ENCODE data around the gene RLN2.
"Not testable (repeated sequence)": the region's sequence is repeated elsewhere in the genome, so short reads cannot be mapped to it uniquely, and the experiment has no call there.

The RLN2 gene

GRCh38 chr9:5303840-5304795 is at the start of gene RLN2:
TSS of gene RLN2 (minus strand) at chr9:5304716. CDS start at chr9:5304580, 136 bp downstream.
- not testable (repeated sequence) for DNase-seq (ENCODE audit: low read depth)

- DNase-seq (ENCODE audit: low read depth), result no peak
Measured at GRCh38 chr9:5354184-5354583, 49.7 kb upstream of the RLN2 start.

DNA sequence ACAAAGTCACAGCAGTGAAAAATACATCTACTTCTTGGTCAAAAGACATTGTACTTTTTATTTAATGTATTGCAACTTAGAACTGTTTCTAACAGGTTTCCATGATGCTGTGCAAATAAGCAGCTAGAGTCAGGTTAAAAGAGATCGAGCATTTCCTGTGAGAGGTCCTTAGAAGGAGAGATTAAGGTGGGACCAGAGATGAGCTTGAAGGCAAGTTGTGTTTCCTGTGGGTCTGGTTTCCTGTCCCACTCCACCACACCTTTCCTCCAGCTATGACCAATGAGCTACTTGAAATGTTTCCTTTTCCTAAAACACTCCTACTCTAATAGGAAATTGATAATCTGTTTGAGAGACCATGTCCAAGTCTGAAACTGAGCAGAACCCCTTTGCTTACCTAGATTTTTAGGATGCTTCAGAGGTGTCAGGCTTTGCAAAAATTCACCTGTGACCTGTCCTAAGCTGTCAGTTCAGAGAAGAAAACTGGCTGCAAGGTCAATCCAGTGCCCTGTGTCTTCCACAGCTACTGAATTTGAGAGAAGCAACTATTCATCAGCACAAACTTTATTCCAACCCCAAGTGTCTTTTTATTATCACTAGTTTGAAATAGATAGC is 48.2 kb upstream of the RLN2 start:
- DNase-seq (ENCODE audit: low read depth), result no peak

DNA sequence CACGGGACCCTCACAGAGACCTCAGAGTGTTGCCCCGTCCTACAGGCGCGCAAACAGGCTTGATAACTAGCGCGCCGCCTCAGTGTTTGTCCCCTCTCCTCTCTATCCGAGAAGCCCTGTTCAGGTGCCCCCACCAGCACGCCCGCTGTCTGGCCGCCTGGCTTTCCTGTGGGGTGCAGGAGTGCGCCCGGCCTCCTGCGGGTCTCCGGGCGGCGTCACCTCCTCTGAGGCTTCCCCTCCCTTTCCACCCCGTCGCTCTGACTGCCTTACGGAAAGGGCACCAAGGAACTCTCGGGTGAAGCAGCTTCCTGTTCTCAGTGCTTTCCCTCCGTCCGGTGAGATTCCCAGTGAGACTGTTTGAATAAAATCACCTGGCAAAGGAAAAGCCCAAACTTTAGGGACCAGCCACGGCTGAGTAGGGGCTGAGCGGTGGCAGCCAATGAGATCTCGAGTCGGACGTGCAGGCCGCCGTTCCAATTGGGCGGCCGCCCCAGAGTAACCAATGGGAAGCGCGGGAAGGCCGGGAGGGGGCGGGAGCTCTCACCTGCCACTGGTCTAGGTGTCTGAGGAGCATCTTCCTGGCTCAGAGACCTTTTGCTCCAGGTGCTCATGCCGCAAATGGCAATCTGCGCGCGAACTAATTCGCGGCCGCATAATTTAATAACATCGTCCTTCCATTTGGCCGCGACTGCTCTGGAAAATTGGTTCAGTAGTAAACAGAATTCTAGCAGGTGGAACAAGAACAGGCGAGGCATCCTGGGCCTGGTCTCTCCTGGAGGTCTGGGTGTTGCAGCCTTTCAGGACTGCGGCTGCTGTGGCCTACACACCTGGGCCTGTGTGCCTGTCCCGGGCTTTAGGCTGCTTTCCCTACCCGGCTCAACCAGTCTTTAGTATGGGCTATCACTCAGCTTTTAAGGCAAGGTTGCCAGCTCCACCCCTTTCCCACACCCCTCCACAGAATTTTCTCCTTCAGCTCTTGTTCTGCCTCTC is 34.8 kb upstream of the RLN2 start, which contains the start of gene RLN1:
Gene RLN1 (minus strand): TSS at position 885 of the 990 bp plus-strand sequence. CDS start 130 bp downstream, at position 755.
- not testable (repeated sequence) for DNase-seq (ENCODE audit: low read depth)

DNA sequence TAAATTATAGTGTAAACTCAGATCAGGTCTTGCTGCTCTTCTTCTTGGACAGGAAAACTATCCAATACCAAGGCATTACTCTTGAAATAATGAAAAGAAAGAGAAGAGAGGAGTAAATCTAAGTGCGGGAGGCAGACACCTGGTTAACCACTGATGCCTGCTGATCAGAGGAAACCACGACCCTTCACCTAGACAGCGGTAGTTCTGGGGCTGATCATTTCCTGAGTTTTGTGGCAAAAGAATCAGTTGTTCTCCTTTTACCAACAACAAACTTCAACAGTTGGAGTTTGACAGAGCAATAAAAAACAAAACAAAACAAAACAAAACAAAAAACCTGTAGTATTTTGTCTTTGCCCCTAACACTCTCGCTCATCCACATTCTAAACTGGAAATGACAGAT is 32.2 kb upstream of the RLN2 start:
- DNase-seq (ENCODE audit: low read depth), result no peak

- DNase-seq (ENCODE audit: low read depth), result not testable (repeated sequence)
Measured at GRCh38 chr9:5331276-5331675, 26.8 kb upstream of the RLN2 start.

GRCh38 chr9:5326893-5327548 is 22.5 kb upstream of the RLN2 start:
- no peak for DNase-seq (ENCODE audit: low read depth)

- DNase-seq (ENCODE audit: low read depth), result no peak
Measured at GRCh38 chr9:5326187-5326586, 21.7 kb upstream of the RLN2 start.

DNA sequence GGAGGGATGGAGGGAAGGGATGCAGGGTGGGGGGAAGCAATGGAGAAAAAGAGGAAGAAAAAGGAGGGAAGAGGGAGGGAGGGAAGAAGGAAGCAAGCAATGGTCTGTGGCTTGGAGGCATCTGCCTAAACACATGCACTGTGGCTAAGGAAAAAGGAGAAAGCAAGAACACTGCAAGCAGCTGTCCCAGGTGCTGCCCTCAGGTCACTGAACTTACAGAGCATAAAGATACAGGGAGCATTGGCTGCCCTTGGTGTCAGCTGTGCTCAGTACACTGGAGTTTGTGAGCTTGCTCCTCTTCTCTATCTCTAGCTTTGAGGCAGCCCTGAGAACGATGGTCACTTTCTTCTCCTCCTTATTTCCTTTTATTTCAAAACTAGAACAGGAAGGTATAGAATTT is 17.1 kb upstream of the RLN2 start:
- DNase-seq (ENCODE audit: low read depth), result not testable (repeated sequence)

DNA sequence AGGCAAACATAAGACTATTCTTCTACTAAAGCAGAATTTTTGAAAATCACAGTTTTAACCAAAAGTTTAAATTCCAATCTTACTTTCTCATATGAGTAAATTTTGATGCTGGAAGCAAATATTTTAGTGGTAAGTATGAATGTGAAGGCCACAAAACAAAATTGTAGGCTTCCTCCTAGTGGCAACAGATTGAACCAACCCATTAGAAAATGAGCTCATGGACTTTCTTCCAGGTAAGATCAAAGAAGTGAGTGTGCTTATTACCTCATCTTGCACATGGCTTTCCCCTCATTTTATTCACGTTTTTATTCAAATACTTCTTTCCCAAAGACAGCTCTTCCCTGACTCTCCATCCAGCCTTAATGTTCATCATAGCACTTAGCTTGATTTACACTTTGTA is 16.5 kb upstream of the RLN2 start:
- DNase-seq (ENCODE audit: low read depth), result no peak

GRCh38 chr9:5316406-5316805 is 11.9 kb upstream of the RLN2 start:
- not testable (repeated sequence) for DNase-seq (ENCODE audit: low read depth)

GRCh38 chr9:5315187-5315923 is 10.8 kb upstream of the RLN2 start:
- no peak for DNase-seq (ENCODE audit: low read depth)

- DNase-seq (ENCODE audit: low read depth), result no peak
Measured at GRCh38 chr9:5310851-5311250, 6.3 kb upstream of the RLN2 start.

DNA sequence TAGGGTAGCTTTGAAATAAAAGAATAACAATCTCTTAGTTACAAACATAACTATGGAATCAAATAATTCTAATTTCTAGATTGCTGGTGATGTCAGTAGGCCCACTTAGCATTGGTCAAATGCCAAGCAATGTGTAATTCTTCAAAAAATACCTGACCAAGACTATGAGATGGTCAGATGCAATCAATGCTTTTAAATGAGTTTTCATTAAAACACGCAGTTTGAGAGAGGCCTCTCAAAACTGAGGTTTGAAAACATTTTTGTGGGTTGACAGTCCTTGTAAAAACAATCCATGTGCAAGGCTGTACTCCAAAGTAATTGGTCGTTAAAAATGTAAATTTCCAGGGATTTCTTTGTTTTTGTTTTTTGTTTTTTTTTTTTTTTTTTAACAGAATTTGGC is 1.2 kb upstream of the RLN2 start:
- no peak for DNase-seq (ENCODE audit: low read depth)

- no peak for DNase-seq (ENCODE audit: low read depth)
Measured at GRCh38 chr9:5301544-5301943, 3.0 kb downstream of the RLN2 start.

GRCh38 chr9:5292141-5292540 is 12.4 kb downstream of the RLN2 start:
- no peak for DNase-seq (ENCODE audit: low read depth)

GRCh38 chr9:5288591-5288990 is 15.9 kb downstream of the RLN2 start:
- DNase-seq (ENCODE audit: low read depth), result no peak

DNA sequence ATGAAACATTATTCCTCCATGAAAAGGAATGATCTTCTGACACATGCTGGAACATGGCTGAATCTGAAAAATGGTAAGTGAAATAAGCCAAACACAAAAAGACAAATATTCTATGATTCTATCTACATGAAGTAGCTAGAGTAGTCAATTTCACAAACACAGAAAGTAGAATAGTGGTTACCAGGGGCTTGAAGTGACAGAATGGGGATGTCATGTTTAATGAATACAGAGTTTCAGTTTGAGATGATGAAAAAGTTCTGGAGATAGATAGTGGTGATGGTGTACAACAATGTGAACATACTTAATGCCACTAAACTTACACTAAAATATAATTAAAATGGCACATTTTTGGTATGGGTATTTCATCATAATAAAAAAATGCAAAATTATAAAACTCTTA is 18.3 kb downstream of the RLN2 start:
- DNase-seq (ENCODE audit: low read depth), result no peak

- DNase-seq (ENCODE audit: low read depth), result no peak
Measured at GRCh38 chr9:5278486-5278885, 26.0 kb downstream of the RLN2 start.

- no peak for DNase-seq (ENCODE audit: low read depth)
Measured at GRCh38 chr9:5274770-5275169, 29.7 kb downstream of the RLN2 start.

- DNase-seq (ENCODE audit: low read depth), result no peak
Measured at GRCh38 chr9:5269249-5269715, 35.2 kb downstream of the RLN2 start.

All from stimulated activated CD8-positive, alpha-beta memory T cell treated with anti-CD3 and anti-CD28 coated beads, Interleukin-12 subunit alpha, Interleukin-12 subunit beta, amount 100 ng/mL, for 1 hour (primary cell).